HT-29 (cell line): ENCODE results near the gene ZNF766. TPM values are rescaled to one million over a fixed set of nuclear protein-coding genes. Genes with fewer than 3 reads are reported as not detected.
A peak's percentile ranks its signal among the peaks of the same experiment; 100 is the strongest.
"Not testable (repeated sequence)": the region's sequence is repeated elsewhere in the genome, so short reads cannot be mapped to it uniquely, and the experiment has no call there.

ENCODE experiments used
- DNase-seq: peaks from one replicate; pipeline ENCODE4 v3.0.0-alpha.2; 2015; ENCODE audit warnings: low spot score
- total RNA-seq: library from RNA; depleted of rRNA; stranded (reverse); fragments of >200 nt; shearing (Covaris generic); gene quantifications from 2 replicates; pipeline ENCODE4 v1.2.3, GENCODE V29; 2014

Gene ZNF766
- total RNA-seq, 1 experiment from 2014 or later = 6.1 TPM

- DNase-seq = no peak
Observed at GRCh38 chr19:52275988-52276387, 6.6 kb downstream of the ZNF766 start.

DNA sequence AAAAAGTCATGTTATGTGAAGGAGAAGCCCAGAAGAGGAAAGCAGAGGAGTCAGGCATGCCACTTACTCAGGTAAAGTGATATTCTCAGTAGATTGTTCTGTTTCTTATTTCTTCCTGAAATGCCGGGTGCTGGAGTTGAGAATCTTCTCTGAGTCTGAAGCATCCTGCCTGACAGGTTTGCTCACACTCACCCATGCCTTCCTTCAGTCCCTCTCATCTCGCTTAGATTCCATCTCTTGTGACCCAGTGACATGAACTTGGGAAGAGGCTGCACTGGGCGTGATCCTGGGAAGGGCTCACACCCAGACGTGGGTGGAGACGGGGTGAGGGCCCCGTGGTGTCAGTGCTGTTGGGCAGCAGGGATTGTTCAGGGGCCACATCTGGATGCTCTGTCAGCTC is 8.1 kb downstream of the ZNF766 start:
- DNase-seq = no peak

GRCh38 chr19:52286256-52286655 is 16.9 kb downstream of the ZNF766 start:
- DNase-seq = no peak

DNA sequence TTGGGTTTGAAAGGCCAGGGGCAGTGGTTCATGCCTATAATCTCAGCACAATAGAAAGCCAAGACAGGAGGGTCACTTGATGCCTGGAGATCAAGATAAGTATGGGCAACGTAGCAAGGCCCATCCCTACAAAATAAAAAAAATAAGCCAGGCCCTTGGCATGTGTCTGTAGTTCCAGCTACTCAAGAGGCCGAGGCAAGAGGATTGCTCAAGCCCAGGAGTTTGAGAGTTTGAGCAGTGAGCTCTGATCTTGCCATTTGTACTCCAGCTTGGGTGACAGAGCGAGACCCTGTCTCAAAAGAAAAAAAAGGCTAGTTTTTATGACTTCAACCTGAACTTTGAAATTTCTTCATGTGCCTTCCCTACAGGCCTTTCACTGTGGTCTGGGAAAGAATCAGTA is 22.4 kb downstream of the ZNF766 start:
- DNase-seq = no peak

GRCh38 chr19:52292946-52293345 is 23.6 kb downstream of the ZNF766 start:
- not testable (repeated sequence) for DNase-seq

DNA sequence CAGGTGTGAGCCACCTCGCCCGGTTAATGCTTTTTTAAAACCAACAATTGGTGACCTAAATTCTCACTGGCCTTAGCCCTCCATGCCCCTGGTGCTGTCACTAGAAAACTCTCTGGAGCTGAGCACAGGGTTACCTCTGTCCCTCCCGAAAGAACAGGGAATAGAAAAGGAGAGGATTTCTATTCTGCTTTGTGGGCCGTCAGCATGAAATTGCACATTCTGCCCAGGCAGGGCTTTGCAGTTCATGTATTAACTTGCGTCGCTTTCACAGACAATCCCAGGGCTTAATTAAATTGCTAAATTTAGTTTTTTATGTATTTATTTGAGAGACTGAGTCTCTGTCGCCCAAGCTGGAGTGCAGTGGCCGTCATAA is 27.0 kb downstream of the ZNF766 start:
- no peak for DNase-seq

DNA sequence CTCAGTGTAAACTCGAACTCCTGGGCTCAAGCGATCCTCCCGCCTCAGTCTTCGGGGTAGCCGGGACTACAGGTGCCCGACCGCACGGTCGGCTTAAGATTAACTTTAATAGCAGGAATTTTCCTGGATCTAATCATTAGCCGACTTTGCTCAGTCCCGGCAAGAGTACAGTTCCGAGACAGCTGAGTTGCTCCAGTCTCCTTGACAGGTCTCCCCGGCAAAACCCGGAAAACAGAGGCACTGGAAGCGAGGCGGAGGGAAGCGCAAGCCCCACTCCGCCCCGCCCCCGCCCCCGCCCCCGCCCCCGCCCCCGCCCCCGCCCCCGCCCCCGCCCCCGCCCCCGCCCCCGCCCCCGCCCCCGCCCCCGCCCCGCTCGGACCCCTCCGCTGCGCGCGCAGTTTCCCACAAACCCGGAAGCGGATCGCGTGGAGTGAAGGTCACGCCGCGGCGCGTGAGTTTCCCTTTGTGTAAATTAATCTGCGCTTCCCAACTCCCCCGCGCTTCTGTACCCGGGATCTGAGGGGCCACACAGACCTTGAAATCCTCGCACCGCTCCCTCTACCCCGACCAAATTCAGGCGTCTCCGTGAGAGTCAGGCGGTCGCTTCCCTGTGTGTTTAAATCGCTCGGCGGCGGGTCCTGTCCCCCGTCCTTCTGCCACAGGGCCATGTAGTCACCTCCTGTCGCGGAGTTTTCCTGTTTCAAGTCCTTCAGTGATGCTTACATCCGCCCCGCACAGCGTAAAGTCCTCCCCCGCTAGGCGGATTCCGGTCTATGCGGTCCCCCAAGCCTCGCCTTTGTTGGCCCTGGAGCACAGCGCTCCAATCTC is 27.6 kb downstream of the ZNF766 start, which contains the start of gene ZNF480:
ZNF480 (plus strand) TSS at position 397 of the 828 bp plus-strand sequence. CDS start 3,244 bp downstream, outside the sequence.
- peak; percentile 49 for DNase-seq

GRCh38 chr19:52297601-52298364 is 28.4 kb downstream of the ZNF766 start:
- no peak for DNase-seq

DNA sequence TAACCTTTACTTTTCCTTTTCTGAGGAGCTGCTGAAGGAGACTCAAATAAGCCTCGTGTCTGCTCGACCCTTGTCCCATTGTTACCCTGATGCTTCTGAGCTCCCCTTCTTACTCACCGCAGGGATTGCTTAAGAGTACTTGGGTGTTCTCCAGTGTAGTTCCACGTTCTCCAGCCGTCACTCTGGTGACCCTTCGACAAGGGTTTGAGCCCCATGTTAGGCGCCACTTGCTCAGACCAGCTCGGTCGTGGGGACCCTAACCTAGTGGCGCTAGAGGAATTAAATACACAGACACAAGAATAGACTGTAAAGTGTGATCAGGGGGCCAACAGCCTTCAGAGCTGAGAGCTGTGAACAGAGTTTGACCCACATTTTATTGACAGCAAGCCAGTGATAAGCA is 37.9 kb downstream of the ZNF766 start:
- no peak for DNase-seq

DNA sequence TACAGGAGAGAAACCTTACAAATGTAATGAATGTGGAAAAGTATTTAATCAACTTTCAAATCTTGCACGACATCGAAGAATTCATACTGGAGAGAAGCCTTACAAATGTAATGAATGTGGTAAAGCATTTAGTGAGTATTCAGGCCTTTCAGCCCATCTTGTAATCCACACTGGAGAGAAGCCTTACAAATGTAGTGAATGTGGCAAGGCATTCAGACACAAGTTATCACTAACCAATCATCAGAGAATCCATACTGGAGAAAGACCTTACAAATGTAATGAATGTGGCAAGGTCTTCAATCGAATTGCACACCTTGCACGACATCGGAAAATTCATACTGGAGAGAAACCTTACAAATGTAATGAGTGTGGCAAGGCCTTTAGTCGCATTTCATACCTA is 53.0 kb downstream of the ZNF766 start:
- DNase-seq = no peak

- no peak for DNase-seq
Observed at GRCh38 chr19:52331757-52332156, 62.4 kb downstream of the ZNF766 start.

- DNase-seq = no peak
Observed at GRCh38 chr19:52335768-52336116, 66.4 kb downstream of the ZNF766 start.

GRCh38 chr19:52336117-52336790 is 66.9 kb downstream of the ZNF766 start, which contains the start of gene ZNF610:
TSS of gene ZNF610 (plus strand) at chr19:52336243. CDS start at chr19:52349173, 12,930 bp downstream.
- DNase-seq = no peak

- no peak for DNase-seq
Observed at GRCh38 chr19:52336791-52337381, 67.5 kb downstream of the ZNF766 start.

- DNase-seq = not testable (repeated sequence)
Observed at GRCh38 chr19:52339022-52339421, 69.6 kb downstream of the ZNF766 start.

- peak; percentile 41 for DNase-seq
Observed at GRCh38 chr19:52343548-52343947, 74.2 kb downstream of the ZNF766 start.

GRCh38 chr19:52345162-52345561 is 75.8 kb downstream of the ZNF766 start:
- DNase-seq = no peak
